GM21381 (cell line): ENCODE data around the gene PRKCG.

ENCODE experiments used
- ATAC-seq: cut with Tn5 transposase; IDR thresholded peaks from one replicate; pipeline ENCODE4 v1.9.1; 2021; ENCODE audit warnings: mild to moderate bottlenecking, moderate library complexity; ENCODE audit not compliant: unreplicated experiment

Gene PRKCG

GRCh38 chr19:53897459-53897858, 15.5 kb downstream of the PRKCG start:
- no peak for ATAC-seq

GRCh38 chr19:53898166-53898565, 16.2 kb downstream of the PRKCG start:
- ATAC-seq = no peak

GRCh38 chr19:53898636-53899341, 16.8 kb downstream of the PRKCG start:
- no peak for ATAC-seq

GRCh38 chr19:53900191-53900860, 18.3 kb downstream of the PRKCG start:
- no peak for ATAC-seq

GRCh38 chr19:53903055-53903680, 21.2 kb downstream of the PRKCG start:
- no peak for ATAC-seq

GRCh38 chr19:53904909-53905308, 22.9 kb downstream of the PRKCG start:
- ATAC-seq = no peak

GRCh38 chr19:53905787-53906186, 23.8 kb downstream of the PRKCG start:
- no peak for ATAC-seq

- no peak for ATAC-seq
Measured at GRCh38 chr19:53906211-53907192, 24.5 kb downstream of the PRKCG start.

GRCh38 chr19:53907193-53907581, 25.2 kb downstream of the PRKCG start:
- no peak for ATAC-seq

- no peak for ATAC-seq
Measured at GRCh38 chr19:53907690-53908089, 25.7 kb downstream of the PRKCG start.

GRCh38 chr19:53908106-53908934, 26.3 kb downstream of the PRKCG start:
- ATAC-seq = no peak

- no peak for ATAC-seq
Measured at GRCh38 chr19:53908935-53909415, 27.0 kb downstream of the PRKCG start, which contains the start of gene CACNG7. CACNG7 (plus strand) TSS chr19:53909278; CDS start chr19:53912832, 3,554 bp downstream.

GRCh38 chr19:53909471-53910169, 27.6 kb downstream of the PRKCG start:
- no peak for ATAC-seq

GRCh38 chr19:53910170-53910518, 28.1 kb downstream of the PRKCG start:
- ATAC-seq = no peak

- ATAC-seq = no peak
Measured at GRCh38 chr19:53912653-53913052, 30.7 kb downstream of the PRKCG start.

- no peak for ATAC-seq
Measured at GRCh38 chr19:53915000-53915399, 33.0 kb downstream of the PRKCG start.

GRCh38 chr19:53916004-53916403, 34.0 kb downstream of the PRKCG start:
- ATAC-seq = no peak

GRCh38 chr19:53917356-53917755, 35.4 kb downstream of the PRKCG start:
- no peak for ATAC-seq

- no peak for ATAC-seq
Measured at GRCh38 chr19:53927739-53928138, 45.7 kb downstream of the PRKCG start.
